DMS 273 (cell line): Measurements from ENCODE around the gene TMEM203.
A peak's percentile ranks its signal among the peaks of the same experiment; 100 is the strongest.

Experiments used
- DNase-seq: peaks from one replicate; lab custom pipeline; 2025; ENCODE audit not compliant: unreplicated experiment; lab: John Stamatoyannopoulos, UW

The TMEM203 gene

DNA sequence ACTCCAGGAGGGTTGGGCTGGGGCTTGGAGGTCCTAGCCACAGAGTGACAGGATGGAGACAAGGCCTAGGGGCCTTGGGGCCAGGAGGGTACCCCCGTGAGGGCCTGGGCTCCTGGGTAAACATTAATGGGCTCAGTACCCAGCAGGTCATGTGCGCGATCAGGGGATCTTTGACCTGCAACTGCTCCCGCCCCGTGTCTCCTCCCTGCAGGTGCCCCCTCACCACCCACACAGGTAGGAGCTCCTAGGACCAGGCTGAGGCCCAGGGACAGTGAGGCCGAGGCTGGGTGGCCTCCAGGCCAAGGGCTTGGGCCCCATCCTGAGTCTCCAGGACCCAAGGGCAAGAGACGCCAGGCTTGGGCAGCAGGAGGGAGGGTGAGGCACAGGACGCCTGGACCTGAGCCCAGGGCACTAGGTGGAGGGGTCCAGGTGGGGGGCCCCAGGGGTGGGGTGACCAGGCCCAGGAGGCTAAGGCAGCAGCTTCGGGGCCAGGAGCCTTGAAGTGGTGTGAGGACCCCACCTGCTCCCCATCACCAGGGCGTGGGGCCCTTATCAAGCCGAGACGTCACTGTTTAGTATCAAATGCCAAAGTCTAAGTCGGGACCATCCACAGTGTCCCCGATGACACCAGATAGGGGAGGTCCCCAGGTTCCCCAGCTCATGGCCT, 25.4 kb upstream of the TMEM203 start, which contains the start of gene SLC34A3:
Gene SLC34A3 (plus strand): TSS at position 197 of the 667 bp plus-strand sequence. CDS start 802 bp downstream, outside the sequence.
- DNase-seq = no peak

DNA sequence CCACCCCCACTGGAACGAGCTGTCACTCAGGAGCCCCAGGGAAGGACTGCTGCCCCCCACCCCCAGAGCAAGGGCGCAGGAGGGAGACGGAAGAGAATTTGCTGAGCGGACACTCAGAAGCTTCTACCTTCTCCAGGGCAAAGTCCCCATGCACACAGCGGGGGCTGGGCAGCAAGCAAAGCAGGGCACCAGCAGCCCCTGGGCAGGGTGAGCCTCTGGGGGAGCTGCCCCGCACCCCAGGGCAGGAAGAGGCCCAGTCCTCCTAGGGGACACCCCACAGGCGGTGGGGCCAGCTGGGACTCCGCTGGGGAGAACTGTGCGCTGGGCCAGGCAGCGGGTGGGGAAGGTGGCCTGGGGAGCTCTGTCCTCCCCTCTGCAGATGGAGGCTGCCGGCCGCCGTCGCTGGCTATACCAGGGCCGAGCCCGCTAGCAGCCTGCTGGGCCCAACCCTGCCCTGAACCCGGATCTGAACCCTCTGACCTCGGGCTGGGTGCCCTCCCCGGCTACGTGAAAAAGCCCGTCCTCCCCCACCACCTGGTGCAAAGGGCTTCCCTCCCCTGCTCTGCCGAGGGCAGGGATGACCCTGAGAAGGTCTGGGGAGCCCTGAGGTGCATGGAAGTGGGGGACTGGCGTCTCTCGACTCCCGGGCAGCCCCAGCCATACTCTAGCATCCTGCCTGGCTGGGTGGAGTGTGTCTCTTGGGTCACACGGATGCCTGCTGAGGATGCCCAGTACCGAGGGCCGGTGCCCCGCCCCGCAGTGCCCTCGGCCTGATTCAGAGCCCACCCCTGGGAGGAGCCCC, 24.7 kb upstream of the TMEM203 start:
- no peak for DNase-seq

DNA sequence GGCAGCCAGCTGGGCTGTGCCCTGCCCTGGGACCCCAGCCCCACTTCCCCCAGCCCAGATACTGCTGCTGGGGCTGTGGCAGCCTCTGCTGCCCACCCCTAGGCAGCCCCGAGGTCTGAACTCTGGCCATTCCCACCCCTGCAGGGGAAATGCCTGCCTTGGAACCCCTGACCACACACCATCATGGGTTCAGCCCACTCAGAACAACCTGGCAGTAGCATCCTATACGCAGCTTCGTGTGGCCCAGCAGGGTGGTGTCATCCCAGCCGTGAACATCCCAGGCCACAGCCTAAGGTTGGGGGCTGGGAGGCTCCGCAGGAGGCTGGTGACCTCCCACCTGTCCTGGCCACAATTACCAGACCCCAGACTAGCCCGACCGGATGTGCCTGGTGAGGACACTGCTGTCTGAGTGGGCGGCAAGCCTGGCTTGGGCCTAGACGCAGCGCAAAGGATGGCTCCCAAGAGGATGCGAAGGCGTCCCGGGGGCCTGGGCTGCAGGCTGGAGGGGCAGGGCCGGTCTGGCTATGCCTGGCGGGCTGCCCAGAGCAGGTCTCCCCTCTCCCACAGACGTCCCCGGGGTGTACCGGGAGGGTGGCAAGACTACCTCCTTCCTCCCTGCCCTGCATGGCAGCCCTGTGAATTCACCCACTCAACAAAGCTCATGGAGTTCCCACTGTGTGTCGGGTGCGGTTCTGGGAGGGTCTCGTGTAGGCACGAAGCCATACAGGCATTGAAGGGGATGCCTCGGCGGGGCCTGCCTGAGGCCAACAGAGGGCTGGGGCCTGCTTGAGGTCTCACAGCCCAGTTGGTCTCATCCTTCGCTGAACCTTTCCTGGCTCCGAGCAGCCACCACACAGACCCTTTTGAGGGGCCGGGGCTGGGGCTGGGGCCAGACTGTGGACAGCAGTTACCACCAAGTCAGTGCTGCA, 23.8 kb upstream of the TMEM203 start:
- no peak for DNase-seq

GRCh38 chr9:137228506-137228967, 23.1 kb upstream of the TMEM203 start:
- DNase-seq = no peak

DNA sequence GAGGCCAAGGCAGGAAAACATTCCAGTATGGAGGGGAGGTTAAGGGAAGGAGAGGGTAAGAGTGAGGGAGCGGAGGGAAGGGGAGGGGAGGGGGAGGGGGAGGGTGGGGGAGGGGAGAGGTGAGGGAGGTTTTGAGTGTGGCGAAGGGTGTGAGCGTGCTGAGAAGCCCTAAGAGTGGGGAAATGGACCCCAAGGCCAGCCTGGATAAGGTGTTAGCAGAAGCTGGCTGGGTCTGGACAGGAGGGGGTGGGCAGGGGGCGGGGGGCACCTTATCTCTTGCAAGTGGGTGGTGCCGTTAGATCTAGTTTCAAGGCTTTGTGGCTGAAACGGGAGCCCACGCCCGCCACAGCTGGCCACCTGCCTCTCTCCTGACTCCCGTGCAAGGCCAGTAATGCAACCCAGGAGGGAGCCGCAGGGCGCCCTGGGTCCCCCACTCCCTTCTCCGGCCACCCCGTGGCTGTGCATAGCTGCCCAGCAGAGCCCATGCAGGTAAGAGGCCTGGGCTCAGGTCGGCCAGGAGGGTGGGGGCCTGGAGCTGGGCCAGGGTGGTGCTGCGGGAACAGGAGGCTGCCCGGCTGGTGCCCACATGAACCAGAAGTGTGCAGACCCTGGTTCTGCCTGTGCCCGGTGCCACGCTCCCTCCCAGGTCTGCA, 22.5 kb upstream of the TMEM203 start:
- no peak for DNase-seq

- peak; percentile 89 for DNase-seq
Measured at GRCh38 chr9:137227054-137227852, 21.8 kb upstream of the TMEM203 start, which contains the start of gene RNF224. RNF224 (plus strand) TSS chr9:137227502; CDS start chr9:137228336, 834 bp downstream.

DNA sequence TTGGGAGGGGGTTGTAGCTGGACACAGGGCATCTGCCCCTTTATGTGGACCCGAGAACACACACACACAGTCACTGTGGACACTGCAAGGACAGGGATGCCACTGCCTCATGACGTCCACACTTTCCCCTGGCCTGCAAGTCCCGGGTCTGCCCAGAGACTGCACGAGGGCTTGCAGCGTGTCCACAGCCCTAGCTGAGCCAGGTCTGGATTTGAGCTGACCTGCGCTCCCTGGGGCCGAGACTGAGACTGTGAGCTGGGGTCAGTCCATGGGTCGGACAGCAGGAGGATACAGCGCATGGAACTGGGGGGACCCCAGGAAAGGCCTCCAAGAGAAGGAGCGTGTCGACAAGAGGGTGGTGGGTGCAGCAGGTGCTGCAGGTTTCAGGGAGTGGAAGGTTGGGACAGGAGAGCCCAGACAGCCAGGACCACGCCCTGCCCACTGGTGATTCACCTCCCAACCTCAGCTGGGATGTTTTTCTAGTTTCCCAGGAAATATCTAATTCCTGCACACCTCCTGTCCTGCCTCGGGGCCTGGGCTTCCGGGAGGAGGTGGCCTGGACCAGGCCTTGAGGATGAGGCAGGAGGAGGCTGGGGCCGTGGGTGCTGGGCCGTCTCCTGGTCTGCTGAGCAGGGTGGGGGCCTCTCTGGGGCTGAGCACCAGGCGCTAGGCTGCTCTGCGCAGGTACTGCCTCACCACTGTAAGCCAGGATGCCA, 21.0 kb upstream of the TMEM203 start:
- DNase-seq = no peak

- DNase-seq = no peak
Measured at GRCh38 chr9:137225699-137226331, 20.4 kb upstream of the TMEM203 start.

- DNase-seq = no peak
Measured at GRCh38 chr9:137224830-137225694, 19.6 kb upstream of the TMEM203 start, which contains the start of gene CYSRT1. CYSRT1 (plus strand) TSS chr9:137225174; CDS start chr9:137225622, 448 bp downstream.

DNA sequence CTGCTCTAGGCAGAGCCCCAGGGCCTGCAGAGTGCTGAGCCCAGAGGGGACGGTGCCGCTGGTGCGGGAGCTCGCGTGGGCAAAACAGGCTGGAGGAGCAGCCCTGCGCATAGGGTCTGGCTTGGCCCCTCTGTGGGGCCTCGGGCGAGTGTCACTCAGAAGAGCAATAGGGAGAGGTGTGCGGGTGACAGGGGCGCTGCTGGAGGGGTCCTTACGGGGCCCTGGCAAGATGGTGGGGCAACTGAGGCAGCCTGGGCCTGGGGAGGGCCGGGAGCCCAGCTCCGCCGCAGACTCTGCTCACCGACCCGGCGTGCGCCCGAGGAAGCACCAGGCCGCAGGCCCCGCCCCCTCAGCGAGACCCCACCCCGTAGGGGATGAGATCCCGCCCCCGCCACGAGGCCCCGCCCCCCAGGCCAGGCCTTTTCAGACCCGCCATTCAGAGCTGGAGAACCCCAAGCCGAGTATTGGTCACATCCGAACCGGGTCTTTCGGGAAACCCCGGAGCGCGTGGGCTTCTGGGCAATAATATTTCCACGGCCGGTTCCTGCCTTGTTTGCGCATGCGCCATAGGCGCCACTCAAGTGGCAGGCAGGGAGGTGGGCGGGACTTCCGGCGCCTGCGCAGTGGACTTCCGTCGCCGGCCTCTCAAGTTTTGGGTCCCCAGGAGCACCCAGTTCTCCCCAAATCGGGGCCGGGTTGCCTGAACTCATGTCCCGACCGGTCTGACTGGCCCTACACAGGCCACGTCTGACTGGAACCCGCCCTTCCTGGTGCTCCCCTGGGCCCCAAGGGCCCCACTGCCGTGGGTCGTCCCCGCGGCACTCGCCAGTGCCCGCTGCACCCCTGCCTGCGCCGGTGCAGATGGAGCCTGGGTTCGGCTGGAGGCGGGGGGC, 17.9 kb upstream of the TMEM203 start:
- peak; percentile 98 for DNase-seq

DNA sequence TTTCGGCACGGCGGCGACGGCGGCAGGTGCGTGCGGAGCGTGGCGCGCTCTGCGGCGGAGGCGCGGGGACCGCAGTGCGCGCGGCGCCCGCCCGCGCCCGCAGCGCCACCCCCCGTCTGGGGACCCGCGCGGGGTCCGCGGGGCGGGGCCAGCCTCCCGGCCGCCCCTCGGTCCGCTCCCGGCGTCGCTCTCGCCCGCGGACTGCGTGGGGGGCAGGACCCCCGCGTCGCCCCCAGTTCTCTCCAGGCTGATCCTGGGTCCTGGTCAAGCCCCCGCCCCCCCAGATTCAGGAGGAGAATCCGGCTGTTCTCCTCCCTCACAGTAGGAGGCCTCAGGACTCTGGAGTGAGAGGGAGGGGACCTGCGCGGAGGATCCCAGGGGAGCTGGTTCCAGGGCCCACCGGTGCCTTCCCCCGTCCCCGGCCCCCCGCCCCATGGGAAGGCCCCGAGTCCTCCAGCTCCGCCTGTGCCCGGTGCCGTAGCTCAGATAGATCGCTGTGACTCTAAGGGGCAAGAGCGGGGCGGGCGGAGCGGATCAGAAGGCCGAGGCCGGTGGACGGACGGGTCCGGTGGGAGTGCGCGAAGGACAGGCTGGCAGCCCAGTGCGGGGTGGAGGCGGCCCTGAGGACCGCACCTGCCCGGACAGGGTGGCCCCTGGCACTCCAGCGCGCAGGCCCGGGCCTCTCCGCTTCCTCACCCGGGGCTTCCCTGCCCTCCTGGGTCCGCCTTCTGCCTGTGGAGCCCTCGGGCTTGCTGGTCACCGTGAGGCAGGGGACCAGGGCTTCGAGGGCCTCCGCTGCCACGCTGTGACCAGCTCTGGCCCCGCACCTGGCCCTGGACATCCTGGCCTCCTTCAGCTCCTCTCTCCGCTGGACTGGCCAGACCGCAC, 17.0 kb upstream of the TMEM203 start, which contains the start of gene RNF208:
Gene RNF208 (minus strand): TSS at position 51 of the 888 bp plus-strand sequence. CDS start 1,028 bp downstream, outside the sequence.
- DNase-seq = no peak

- DNase-seq = no peak
Measured at GRCh38 chr9:137221506-137222111, 16.2 kb upstream of the TMEM203 start.

GRCh38 chr9:137221095-137221505, 15.7 kb upstream of the TMEM203 start:
- no peak for DNase-seq

DNA sequence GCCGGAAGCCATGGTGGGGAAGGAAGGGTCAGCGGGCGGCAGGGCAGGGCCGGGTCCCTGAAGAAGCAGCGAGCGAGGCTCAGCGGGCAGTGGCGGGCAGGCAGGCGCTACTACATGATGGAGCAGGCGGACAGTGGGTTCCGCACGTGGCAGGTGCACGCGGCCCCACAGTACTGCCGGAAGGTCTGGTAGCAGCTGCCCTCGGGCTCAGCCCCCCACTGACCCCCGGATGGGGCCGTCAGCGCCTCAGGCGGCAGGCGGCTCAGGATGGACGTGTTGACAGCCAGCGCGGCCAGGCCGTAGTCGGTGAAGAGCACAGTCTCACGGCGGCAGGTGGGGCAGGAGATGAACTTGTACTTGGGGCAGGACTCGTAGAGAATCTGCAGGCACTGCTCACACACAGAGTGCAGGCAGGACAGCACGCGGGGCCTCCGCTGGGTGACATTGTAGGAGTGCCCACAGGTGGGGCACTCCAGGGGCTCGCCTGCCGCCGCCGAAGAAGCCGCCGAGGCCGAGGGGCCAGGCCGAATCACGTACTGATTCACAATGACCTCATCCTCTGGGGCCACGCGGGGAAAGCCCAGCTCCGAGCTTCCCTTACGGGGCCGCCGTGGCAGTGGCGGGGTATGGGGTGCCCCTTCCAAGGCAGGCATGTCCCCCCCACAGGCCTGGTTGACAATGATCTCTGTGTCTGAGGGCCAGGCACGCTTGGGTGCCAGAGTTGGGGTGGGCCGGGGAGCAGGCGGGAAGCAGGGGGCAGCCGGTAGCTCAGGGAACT, 15.1 kb upstream of the TMEM203 start:
- DNase-seq = no peak
